LHCN-M2 (cell line): ENCODE measurements around the gene DEAF1. TPM values are rescaled to one million over a fixed set of nuclear protein-coding genes. Genes with fewer than 3 reads are reported as not detected.

Source experiments
- DNase-seq: peaks from one replicate; pipeline ENCODE4 v3.0.0-alpha.2; 2012; ENCODE audit warnings: low read depth
- total RNA-seq: library from RNA; depleted of rRNA; stranded (reverse); fragments of >200 nt; gene quantifications from 2 replicates; pipeline ENCODE4 v1.2.3, GENCODE V29; 2014

DEAF1 gene
- total RNA-seq, 1 experiment from 2014 or later, result 39.4 TPM

DNA sequence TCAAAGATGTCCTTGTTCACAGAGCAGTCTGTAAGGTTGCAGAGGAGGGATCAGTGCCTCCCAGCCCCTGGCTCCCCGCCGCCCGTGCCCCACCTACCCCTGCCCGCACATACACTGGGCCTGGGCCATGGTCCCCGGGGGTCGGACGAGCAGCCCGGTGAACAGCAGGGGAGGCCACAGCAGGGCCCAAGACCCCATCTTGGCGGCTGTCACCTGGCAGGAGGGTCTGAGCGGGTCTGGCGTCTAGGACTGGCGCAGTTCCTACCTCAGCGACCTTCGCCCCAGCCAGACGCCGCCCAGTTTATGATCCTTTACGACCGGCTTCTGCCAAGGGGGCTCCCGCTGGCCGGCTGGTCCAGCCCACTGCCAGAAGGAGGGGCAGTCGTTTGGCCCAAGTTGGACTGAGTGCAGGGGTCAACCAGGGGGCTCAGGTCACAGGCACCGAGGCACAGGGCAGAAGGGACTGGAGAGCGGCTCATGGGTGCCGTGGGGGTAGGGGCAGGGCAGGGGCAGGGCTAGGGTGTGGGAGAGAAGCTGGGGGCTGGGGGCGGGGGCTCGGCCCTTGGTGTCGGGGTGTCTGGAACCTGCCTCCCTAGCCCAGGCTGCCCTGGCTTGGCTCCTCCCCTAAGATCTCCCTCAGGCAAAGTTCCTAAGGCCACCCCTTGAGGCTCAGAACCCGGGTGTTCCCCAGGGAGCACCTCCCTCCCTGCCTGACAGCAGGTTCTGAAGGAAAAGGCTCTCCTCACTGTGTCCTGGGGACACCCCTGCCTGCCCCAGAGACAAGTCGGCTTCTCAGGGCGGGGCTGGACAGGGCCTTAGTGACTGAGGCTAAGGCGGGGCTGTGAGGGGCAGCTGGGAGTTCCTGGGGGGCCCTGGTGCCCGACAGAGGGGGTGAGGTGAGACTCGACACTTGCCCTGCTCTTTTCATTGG is 70.1 kb downstream of the DEAF1 start, which contains the start of gene CDHR5:
Gene CDHR5, minus strand, starts transcription at position 251 of the 931 bp plus-strand sequence. Its CDS starts 53 bp downstream, at position 198.
- no peak for DNase-seq

DNA sequence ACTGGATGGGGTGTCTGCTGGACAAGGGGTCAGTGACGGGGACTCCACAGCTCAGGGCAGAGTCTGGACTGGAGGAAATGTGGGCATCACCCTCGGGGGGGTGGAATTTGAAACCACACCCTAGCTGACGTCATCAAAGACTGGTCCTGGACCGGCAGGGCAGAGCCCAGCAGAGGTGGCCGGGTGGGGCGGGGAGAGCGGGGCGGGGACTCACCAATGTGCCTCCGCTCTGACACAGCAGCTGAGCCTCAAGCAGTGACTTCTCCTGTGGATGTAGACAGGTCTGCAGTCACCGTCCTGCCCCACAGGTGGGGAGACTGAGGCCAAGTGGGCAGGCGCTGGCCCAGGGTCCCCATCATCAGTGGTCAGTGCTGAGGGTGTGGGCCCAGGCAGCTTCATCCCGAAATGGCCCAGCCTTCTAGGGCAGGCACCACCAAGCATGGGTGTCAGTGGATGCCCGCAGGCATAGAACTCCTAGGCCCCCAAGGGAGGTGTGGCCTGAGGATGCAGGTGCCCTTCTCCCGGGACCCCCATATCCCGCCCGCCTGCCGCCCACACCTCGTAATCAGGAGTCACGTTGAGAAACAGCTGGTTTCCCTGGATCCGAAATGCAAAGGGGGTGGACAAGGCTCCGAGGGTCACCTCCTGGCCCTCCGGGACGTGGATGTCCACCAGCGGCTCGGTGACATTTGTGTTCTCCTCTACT is 70.9 kb downstream of the DEAF1 start:
- peak; percentile 19 for DNase-seq

- no peak for DNase-seq
Measured at GRCh38 chr11:623349-623869, 71.6 kb downstream of the DEAF1 start.

- no peak for DNase-seq
Measured at GRCh38 chr11:621838-622237, 73.2 kb downstream of the DEAF1 start.

DNA sequence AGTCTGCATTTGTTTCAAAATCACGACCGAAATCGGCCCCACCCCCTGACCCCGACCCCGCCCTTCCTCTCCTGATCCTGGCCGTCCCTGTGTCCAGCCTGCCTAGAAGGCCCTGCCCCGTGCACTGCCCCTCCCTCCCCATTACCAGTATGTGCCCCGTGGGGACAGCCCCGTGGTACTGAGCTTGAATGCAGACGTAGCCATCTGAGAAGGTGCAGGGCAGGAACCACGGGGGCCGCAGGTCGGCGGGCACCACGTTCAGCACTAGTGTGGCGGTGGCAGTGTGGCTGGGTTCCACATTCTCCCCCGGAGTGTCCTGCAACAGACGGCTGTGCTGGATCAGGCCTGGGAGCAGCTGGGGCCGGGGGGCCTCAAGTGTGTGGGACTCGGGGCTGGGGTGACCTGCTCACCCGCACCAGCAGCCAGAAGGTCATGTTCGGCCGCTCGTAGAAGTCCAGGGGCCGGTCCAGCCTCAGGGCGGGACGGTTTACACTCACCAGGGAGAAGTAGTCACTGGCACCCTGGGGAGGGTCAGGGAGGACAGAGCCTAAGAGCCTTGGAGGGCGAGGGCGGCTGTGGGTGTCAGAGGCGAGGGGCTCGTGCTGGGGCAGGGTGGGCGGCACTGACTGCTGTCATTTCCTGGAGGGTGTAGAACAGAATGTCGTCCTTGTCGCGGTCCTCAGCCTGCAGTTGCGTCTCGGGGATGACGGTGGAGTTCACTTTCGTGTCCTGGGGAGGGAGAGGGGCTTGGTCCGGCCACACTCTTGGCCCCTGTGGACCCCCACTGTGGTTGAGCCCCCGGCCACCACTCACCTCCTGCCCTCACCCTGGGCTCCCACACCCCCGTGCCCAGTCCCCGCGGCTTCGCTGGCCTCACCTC is 73.8 kb downstream of the DEAF1 start:
- no peak for DNase-seq

GRCh38 chr11:620201-620600 is 74.8 kb downstream of the DEAF1 start:
- no peak for DNase-seq

DNA sequence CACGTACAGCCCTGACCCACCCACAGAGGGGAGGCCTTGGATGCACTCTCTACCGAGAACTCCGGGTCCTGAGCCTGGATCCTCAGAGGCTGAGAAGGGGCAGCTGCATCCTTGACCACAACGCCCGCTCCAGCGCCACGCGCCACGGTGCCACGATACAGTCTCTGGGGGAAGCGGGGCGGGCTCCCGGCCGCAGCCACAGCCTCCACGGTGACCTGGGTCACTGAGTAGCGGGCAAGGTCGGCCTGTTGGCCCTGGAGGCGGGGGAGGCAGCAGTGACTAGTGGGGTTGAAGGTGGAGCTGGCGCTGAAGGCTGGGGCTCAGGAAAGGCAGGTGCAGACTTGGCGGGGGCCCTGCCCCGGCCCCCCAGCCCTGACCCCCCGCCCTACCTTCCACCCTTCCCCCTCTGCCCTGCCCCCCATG is 75.4 kb downstream of the DEAF1 start:
- DNase-seq, result no peak

DNA sequence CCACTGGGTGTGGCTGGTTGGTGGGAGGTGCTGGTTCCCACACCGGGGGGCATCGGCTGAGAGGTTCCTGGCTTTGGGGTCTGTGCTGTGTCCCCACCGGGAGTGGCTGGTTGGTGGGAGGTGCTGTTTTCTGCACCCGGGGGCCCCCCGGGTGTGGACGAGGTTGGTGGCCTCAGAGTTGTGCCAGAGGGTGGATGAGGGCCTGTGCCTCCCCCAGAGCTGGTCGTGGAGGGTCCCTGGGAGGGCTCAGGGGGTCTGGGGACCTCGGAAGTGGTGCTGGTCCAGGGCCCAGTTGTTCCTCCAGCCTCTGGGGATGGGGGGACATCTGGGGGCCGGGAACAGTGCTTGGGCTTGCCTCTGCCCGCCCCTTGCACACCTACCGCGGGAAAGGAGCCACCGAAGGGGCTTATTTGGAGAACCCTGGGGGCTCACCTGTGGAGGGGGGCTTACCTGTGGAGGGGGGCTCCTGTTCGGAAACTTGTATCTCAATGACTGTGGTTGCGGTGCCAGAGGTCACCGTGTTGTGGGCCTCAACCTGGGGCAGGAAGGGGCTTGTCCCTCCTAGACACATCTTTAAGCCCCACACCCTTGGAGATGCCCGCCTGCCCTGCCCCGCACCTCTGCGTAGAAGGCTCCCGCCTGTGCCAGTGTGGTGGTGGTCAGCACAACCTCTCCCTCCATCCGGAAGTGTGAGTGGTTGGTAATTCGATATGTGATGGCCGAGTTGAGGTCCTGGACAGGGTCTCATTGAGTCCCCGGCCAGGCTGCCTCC is 76.0 kb downstream of the DEAF1 start:
- DNase-seq, result no peak

DNA sequence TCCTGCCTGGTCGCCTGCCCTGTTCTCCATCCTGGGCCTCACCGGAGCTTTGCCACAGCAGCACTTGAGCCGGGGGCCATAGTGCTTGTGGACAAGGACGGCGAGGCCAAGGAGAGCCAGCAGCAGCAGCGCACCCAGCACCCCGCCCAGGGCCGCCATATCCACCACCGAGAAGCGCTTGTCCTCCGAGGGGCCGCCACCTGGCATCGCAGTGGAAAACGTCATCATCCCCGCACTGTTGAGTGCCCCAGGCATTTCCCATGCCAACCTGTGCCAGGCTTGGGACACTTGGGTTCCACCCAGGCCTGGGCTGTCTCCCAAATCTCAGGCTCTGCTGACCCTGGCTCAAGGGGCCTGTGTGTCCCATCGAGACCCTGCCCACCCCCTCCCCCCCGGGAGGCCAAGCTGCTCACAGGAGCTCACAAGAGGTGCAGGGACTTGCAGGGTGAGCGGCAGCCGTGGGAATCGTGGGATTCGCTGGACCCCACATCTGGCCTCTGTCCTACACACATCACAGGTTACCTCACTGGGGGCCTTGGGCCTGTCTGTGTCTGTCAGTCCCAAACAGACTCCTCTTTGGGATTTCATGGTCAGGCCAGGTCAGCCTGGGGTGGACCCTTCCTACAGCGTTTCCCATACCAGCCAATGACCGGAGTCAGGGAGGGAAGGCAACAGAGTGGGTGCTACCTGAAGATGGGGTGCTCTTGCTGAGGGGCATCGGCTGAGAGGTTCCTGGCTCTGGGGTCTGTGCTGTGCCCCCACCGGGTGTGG is 76.9 kb downstream of the DEAF1 start:
- no peak for DNase-seq

DNA sequence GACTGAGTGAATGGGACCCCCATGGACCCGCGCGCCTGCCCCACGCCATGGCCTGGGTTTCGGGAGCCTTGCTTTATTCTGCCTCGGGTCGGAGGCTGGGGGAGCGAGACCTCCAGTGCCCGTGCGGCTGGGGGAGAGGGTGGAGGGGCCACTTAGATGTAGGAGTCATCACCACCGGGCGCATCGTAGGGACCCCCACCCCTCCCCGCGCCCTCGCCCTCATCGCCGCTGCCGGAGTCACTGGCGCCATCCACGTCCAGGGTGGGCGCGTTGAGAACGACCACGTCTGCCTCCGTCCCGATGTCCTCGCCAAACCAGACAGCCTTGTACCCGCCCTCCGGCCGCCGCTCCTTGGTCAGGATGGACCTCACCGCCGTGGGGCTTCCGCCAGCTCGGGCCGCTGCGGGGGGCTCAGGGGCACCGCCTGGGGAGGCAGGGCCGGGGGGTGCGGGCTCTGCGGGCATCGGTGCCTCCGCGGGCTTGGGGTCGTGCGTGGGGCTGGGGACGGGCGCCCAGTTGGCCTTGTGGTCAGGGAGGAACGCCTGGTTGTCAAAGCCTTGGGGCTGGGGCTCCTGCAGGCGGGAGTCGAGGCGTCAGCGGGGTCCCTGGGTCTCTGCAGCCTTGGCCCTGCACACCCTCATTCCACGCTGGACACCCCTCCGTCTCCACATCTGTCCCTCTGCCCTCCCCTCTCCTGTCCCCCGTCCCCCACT is 77.7 kb downstream of the DEAF1 start:
- DNase-seq, result no peak

DNA sequence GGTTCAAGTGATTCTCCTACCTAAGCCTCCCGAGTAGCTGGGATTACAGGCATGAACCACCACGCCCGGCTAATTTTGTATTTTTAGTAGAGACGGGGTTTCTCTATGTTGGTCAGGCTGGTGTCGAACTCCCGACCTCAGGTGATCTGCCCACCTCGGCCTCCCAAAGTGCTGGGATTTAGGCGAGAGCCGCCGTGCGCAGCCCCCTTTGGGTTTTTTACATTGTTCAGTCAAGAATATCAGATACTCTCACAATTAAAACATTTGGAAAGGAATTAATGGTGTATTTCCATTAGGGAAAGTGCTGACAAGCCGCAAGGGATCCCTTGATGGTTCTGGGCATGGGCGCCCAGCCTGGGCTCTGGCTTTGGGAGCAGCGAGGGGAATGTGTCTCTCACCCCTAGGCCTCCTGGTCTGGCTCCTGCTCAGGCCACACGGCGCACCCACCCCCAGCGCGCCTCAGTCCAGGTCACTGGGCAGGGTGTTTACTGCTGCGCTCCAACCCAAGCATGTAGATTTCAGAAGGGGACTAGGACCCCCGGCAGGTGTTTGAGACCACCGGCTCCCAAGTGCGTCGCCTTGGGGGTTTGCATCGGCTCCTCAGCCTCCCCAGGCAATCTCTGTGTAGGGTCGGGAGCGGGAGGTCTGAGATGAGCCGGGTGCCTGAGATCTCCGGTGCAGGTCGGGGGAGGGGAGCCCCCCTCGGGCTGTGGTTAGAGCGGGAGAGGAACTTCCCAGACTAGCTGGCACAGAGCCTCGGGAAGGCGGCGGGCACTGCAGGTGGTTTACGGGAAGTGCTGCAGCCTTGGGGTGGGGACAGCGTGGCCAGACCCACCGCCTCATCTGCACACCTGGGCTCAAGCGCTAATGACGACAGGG is 78.5 kb downstream of the DEAF1 start:
- no peak for DNase-seq

GRCh38 chr11:615504-616319 is 79.3 kb downstream of the DEAF1 start, which contains the start of gene IRF7:
TSS of gene IRF7 (minus strand) at chr11:615950. CDS start at chr11:615364, 586 bp downstream.
- peak; percentile 86 for DNase-seq

- DNase-seq, result peak; percentile 42
Measured at GRCh38 chr11:614623-615503, 80.2 kb downstream of the DEAF1 start.

DNA sequence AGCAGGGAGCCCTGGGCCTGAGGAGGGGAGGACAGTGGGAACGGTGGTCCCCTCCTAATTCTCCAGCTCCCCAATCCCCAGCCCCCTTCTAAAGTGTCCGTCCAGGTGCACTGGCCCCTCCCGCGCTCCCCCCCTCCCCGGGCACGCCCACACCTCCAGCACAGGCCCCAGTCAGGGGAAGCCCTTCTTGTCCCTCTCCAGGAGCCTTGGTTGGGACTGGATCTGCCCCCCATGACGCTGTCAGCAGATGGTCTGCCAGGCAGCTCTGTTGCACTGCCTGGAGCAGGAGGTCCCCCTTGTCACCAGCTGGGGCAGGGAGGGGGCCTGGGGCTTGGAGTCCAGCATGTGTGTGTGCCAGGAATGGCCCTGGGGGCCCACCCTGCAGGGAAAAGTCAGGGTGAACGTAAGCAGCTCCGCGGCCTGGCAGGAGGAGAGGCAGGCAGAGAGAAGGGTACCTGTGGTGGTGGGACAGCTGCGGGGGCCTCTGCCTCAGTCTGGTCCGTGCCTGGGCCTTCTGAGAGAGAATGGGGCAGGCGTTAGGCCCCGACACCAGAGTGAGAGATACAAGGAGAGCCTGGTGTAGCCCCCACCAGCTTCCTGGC is 80.9 kb downstream of the DEAF1 start:
- DNase-seq, result no peak

GRCh38 chr11:613369-613968 is 81.6 kb downstream of the DEAF1 start:
- peak; percentile 40 for DNase-seq
